C4-2B (cell line): ENCODE data around the gene BGLAP.

Source experiments
- CTCF ChIP-seq: fragments of 450-650 bp; conservative IDR thresholded peaks from 2 replicates; pipeline ENCODE4 v1.5.1; 2017; ENCODE audit warnings: mild to moderate bottlenecking
- ZFX ChIP-seq: fragments of 450-650 bp; IDR thresholded peaks from 2 replicates; pipeline ENCODE4 v1.6.1; 2017

DNA sequence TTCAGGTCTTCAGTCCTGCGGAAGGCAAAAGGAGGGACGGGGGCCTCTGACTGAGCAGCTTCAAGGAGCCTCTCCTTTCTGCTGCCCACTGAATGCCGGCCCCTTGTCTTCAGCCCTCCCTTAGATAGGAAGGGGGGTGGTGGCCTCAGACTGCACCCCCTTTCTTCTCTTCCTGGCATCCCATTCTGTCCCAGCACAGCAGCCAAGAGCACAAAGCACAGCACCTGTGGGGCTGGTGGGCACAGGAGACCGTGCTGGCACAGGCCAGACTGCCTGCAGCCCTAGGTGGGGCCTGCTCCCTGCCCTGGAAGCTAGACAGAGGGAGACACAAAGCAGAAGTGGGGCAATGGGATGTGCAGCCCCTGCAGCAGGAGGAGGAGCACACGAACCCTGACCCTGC lies 7.6 kb downstream of the BGLAP start:
- TF ChIP-seq CTCF (no peak), ZFX (no peak)
